HepG2 (cell line): ENCODE results near the gene EIF5. TPM values are rescaled to one million over a fixed set of nuclear protein-coding genes. Genes with fewer than 3 reads are reported as not detected.

Experiments used
- GABPA ChIP-seq, 2 experiments: IDR thresholded peaks; 2 replicates each; pipeline ENCODE4 v1.6.1; 2011 to 2016; ENCODE audit warnings: low read depth in 2 of 2, low read length in 1 of 2, missing biosample characterization in 1 of 2, missing genetic modification characterization in 1 of 2
- SALL2 ChIP-seq: sonication (generic); formaldehyde crosslinking; IDR thresholded peaks from 2 replicates; pipeline ENCODE4 v1.8.1; 2023; ENCODE audit warnings: mild to moderate bottlenecking, missing genetic modification reagents, inconsistent platforms
- SMARCE1 ChIP-seq: fragments of 450-650 bp; IDR thresholded peaks from 2 replicates; pipeline ENCODE4 v1.6.1; 2017; ENCODE audit warnings: borderline replicate concordance
- SOX13 ChIP-seq, 3 experiments: fragments of 450-650 bp in 1 of 3; sonication (generic) in 1 of 3; formaldehyde crosslinking in 1 of 3; IDR thresholded peaks in 2 of 3; conservative IDR thresholded peaks in 1 of 3; 2 replicates each; pipeline versions ENCODE4 v1.5.0 to v1.6.1; 2016 to 2020; ENCODE audit warnings: antibody characterized with exemption in 1 of 3, mild to moderate bottlenecking in 1 of 3, missing compliant biosample characterization in 1 of 3, missing genetic modification reagents in 1 of 3, moderate library complexity in 1 of 3
- TBX3 ChIP-seq: fragments of 450-650 bp; IDR thresholded peaks from 2 replicates; pipeline ENCODE4 v1.6.1; 2017; ENCODE audit warnings: antibody characterized with exemption, mild to moderate bottlenecking, inconsistent platforms, borderline replicate concordance
- YY1 ChIP-seq: IDR thresholded peaks from 2 replicates; pipeline ENCODE4 v1.6.1; 2011; ENCODE audit warnings: low read length, low read depth, moderate library complexity, mild to moderate bottlenecking; ENCODE audit not compliant: insufficient read depth, insufficient replicate concordance
- ZBTB8A ChIP-seq: sonication (generic); formaldehyde crosslinking; IDR thresholded peaks from 2 replicates; pipeline ENCODE4 v1.4.0; 2020; ENCODE audit warnings: mild to moderate bottlenecking, low read depth, missing genetic modification reagents, borderline replicate concordance
- ZNF264 ChIP-seq: sonication (generic); formaldehyde crosslinking; IDR thresholded peaks from 2 replicates; pipeline ENCODE4 v1.4.0; 2020; ENCODE audit warnings: missing genetic modification reagents
- ZNF3 ChIP-seq: IDR thresholded peaks from 2 replicates; pipeline ENCODE4 v1.7.0; 2017; ENCODE audit warnings: inconsistent platforms
- ZNF530 ChIP-seq: sonication (generic); formaldehyde crosslinking; IDR thresholded peaks from 2 replicates; pipeline ENCODE4 v1.5.0; 2020; ENCODE audit warnings: low read depth, mild to moderate bottlenecking, missing genetic modification reagents
- ZNF737 ChIP-seq: sonication (generic); formaldehyde crosslinking; IDR thresholded peaks from 2 replicates; pipeline ENCODE4 v1.5.0; 2020; ENCODE audit warnings: missing genetic modification reagents, mild to moderate bottlenecking, borderline replicate concordance
- ZNF841 ChIP-seq: sonication (generic); formaldehyde crosslinking; IDR thresholded peaks from 2 replicates; pipeline ENCODE4 v1.8.1; 2023; ENCODE audit warnings: missing genetic modification reagents, borderline replicate concordance
- polyA plus RNA-seq, 8 experiments: library from polyadenylated mRNA; depleted of rRNA in 3 of 8; stranded (reverse) in 7 of 8; unstranded in 1 of 8; fragments of >200 nt; fragmentation: Illumina TruSeq in 4 of 8; extraction: Trizol in 4 of 8; gene quantifications; 2 replicates each; pipeline versions ENCODE4 v1.2.1 to v1.2.3, GENCODE V29; 2011 to 2016; ENCODE audit warnings: low read depth in 4 of 8, missing spikeins in 1 of 8, mixed read lengths in 1 of 8; ENCODE audit not compliant: insufficient read depth in 1 of 8
- total RNA-seq, 5 experiments: library from RNA; depleted of rRNA; stranded (reverse); fragments of >200 nt; fragmentation: Illumina TruSeq; extraction: Trizol; gene quantifications; 2 replicates each; pipeline ENCODE4 v1.2.3, GENCODE V29; 2016; ENCODE audit warnings: low read depth in 1 of 5
- TF ChIP-seq, protein P1 (sequence below): sonication (generic); formaldehyde crosslinking; IDR thresholded peaks from 2 replicates; pipeline ENCODE4 v1.5.0; 2020; ENCODE audit warnings: mild to moderate bottlenecking, missing genetic modification reagents, borderline replicate concordance
- TF ChIP-seq, protein P2 (sequence below), 2 experiments: sonication (generic) in 1 of 2; formaldehyde crosslinking in 1 of 2; IDR thresholded peaks; 2 replicates each; pipeline versions ENCODE4 v1.4.0 to v1.6.1; 2016 to 2020; ENCODE audit warnings: borderline replicate concordance in 1 of 2, low read depth in 1 of 2, mild to moderate bottlenecking in 1 of 2, missing genetic modification reagents in 1 of 2

EIF5 gene
- total and polyA plus RNA-seq, 2 of the 13 experiments (the other 11 are each of a cell fraction or from before 2014, with no cell fraction given): 189 to 281 TPM

DNA sequence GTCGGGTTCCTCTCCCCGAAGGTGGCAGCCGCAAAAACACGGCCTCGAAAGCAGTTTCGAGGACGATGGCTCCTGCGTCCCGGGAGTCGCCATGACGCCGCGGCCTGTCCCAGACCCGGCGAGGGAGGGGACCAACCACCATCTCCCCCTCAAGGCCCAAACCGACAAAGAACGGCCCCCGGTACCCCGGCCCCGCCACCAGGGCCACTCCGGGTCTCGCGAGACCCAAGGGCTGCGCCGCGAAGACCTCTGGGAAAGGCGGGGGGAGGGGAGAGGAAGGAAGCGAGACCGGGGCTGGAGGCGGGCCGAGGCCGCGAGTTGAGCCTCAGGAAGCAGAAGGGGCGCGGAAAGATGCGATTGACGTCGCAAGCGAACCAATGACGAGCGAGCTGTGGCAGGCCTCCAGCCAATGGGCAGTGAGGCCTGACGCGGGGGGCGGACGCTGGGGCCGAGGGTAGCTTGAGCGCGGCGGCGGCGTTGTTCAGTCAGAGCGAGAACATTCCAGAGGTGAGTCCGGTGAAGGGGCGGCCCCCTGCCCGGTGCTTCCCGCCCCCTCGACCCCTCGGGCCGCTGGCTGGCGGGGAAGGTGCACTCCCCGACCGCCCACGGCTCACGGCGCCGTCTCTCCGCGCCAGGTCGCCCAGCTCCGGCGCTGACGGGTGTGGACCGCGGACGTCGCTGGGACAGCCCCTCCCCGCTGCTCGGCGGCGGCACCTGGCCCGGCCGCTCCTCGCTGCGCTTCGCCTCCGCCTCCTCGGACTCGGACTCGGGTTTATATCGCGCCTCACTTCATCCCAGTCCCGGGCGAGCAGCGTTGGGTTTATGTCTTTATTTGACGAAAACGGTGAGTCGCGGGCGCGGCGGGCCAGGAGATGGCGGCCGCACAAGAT, at the start of gene EIF5 (continued):
- TF ChIP-seq, protein P1, sequence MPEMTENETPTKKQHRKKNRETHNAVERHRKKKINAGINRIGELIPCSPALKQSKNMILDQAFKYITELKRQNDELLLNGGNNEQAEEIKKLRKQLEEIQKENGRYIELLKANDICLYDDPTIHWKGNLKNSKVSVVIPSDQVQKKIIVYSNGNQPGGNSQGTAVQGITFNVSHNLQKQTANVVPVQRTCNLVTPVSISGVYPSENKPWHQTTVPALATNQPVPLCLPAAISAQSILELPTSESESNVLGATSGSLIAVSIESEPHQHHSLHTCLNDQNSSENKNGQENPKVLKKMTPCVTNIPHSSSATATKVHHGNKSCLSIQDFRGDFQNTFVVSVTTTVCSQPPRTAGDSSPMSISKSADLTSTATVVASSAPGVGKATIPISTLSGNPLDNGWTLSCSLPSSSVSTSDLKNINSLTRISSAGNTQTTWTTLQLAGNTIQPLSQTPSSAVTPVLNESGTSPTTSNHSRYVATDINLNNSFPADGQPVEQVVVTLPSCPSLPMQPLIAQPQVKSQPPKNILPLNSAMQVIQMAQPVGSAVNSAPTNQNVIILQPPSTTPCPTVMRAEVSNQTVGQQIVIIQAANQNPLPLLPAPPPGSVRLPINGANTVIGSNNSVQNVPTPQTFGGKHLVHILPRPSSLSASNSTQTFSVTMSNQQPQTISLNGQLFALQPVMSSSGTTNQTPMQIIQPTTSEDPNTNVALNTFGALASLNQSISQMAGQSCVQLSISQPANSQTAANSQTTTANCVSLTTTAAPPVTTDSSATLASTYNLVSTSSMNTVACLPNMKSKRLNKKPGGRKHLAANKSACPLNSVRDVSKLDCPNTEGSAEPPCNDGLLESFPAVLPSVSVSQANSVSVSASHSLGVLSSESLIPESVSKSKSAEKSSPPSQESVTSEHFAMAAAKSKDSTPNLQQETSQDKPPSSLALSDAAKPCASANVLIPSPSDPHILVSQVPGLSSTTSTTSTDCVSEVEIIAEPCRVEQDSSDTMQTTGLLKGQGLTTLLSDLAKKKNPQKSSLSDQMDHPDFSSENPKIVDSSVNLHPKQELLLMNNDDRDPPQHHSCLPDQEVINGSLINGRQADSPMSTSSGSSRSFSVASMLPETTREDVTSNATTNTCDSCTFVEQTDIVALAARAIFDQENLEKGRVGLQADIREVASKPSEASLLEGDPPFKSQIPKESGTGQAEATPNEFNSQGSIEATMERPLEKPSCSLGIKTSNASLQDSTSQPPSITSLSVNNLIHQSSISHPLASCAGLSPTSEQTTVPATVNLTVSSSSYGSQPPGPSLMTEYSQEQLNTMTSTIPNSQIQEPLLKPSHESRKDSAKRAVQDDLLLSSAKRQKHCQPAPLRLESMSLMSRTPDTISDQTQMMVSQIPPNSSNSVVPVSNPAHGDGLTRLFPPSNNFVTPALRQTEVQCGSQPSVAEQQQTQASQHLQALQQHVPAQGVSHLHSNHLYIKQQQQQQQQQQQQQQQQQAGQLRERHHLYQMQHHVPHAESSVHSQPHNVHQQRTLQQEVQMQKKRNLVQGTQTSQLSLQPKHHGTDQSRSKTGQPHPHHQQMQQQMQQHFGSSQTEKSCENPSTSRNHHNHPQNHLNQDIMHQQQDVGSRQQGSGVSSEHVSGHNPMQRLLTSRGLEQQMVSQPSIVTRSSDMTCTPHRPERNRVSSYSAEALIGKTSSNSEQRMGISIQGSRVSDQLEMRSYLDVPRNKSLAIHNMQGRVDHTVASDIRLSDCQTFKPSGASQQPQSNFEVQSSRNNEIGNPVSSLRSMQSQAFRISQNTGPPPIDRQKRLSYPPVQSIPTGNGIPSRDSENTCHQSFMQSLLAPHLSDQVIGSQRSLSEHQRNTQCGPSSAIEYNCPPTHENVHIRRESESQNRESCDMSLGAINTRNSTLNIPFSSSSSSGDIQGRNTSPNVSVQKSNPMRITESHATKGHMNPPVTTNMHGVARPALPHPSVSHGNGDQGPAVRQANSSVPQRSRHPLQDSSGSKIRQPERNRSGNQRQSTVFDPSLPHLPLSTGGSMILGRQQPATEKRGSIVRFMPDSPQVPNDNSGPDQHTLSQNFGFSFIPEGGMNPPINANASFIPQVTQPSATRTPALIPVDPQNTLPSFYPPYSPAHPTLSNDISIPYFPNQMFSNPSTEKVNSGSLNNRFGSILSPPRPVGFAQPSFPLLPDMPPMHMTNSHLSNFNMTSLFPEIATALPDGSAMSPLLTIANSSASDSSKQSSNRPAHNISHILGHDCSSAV (CRISPR knock-in tag): no peak
- TF ChIP-seq SALL2 (peak; percentile 75), ZNF3 (CRISPR knock-in tag) (no peak), GABPA (IDR thresholded peaks at IDR 0.05; ENCODE audit: low read depth, low read length) (peak; percentile 72), GABPA (CRISPR knock-in tag; IDR thresholded peaks at IDR 0.05; ENCODE audit: low read depth) (peak; percentile 90), ZNF737 (CRISPR knock-in tag) (no peak), SOX13 (IDR thresholded peaks at IDR 0.05) (no peak), SOX13 (CRISPR knock-in tag; conservative IDR thresholded peaks at IDR 0.05 in 1 of 2, IDR thresholded peaks at IDR 0.05 in 1 of 2) (peak in 1 of 2 experiments; percentile 62; a peak in 1 of 4 replicates), SMARCE1 (no peak), ZNF530 (CRISPR knock-in tag) (no peak), TBX3 (no peak; the same call in 1 of the 2 replicates), ZNF264 (CRISPR knock-in tag) (peak; percentile 48; the same call in 1 of the 2 replicates), ZBTB8A (no peak), YY1 (peak; percentile 91), ZNF841 (CRISPR knock-in tag) (no peak)
- TF ChIP-seq, protein P2, sequence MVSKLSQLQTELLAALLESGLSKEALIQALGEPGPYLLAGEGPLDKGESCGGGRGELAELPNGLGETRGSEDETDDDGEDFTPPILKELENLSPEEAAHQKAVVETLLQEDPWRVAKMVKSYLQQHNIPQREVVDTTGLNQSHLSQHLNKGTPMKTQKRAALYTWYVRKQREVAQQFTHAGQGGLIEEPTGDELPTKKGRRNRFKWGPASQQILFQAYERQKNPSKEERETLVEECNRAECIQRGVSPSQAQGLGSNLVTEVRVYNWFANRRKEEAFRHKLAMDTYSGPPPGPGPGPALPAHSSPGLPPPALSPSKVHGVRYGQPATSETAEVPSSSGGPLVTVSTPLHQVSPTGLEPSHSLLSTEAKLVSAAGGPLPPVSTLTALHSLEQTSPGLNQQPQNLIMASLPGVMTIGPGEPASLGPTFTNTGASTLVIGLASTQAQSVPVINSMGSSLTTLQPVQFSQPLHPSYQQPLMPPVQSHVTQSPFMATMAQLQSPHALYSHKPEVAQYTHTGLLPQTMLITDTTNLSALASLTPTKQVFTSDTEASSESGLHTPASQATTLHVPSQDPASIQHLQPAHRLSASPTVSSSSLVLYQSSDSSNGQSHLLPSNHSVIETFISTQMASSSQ (IDR thresholded peaks at IDR 0.05; ENCODE audit: low read depth): no peak
- TF ChIP-seq, protein P2 (CRISPR knock-in tag; IDR thresholded peaks at IDR 0.05; ENCODE audit: borderline replicate concordance): peak; percentile 69; the same call in 1 of the 2 replicates
